ENCODE measurements around the gene KLF16.

The KLF16 gene

DNA sequence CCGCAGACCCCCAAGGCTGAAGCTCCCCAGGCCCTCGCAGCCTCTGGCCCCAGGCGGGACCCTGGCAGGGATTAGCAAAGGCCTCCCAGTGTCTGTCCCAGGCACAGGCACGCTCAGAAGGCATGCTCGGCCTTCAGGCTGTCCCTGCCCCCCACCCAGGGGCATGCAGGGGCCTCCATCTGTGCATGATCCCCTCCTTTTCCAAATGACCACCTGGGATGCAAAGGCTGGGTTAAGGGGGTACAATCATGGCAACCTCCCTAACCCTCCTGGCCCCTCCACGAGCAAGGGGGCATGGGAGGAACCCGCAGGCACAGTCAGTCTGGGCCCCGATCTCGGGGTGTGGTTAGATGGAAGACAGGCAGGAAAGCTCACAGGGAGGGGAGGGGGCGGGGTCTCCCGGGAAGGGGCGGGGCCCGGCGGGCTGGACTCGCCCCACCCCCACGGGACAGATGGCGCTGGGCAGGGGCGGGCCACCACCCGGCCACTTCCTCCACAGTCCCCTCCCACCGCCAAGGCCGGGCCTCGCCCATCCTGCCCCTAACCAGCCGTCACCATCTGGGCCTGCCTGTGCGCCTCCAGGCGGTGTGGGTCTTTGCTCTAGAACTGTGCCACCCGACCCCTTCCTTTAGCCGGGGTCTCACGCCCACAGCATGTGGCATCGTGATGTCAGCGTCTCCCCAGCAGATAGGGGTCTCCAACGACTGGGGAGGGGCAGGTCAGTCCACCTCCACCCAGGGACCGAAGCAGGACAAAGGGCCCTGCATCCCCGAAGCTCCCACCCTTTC lies 8.1 kb downstream of the KLF16 start:
- TF ChIP-seq, protein P1, sequence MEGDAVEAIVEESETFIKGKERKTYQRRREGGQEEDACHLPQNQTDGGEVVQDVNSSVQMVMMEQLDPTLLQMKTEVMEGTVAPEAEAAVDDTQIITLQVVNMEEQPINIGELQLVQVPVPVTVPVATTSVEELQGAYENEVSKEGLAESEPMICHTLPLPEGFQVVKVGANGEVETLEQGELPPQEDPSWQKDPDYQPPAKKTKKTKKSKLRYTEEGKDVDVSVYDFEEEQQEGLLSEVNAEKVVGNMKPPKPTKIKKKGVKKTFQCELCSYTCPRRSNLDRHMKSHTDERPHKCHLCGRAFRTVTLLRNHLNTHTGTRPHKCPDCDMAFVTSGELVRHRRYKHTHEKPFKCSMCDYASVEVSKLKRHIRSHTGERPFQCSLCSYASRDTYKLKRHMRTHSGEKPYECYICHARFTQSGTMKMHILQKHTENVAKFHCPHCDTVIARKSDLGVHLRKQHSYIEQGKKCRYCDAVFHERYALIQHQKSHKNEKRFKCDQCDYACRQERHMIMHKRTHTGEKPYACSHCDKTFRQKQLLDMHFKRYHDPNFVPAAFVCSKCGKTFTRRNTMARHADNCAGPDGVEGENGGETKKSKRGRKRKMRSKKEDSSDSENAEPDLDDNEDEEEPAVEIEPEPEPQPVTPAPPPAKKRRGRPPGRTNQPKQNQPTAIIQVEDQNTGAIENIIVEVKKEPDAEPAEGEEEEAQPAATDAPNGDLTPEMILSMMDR (IDR thresholded peaks at IDR 0.05; ENCODE audit: low read length, missing control alignments) = no peak
- peak overlapping the region; percentile 25 for H3K4me3 ChIP-seq (replicated peaks; ENCODE audit: low read depth, low read length)
- DNase-seq (ENCODE audit: low read depth) = peak; percentile 85

DNA sequence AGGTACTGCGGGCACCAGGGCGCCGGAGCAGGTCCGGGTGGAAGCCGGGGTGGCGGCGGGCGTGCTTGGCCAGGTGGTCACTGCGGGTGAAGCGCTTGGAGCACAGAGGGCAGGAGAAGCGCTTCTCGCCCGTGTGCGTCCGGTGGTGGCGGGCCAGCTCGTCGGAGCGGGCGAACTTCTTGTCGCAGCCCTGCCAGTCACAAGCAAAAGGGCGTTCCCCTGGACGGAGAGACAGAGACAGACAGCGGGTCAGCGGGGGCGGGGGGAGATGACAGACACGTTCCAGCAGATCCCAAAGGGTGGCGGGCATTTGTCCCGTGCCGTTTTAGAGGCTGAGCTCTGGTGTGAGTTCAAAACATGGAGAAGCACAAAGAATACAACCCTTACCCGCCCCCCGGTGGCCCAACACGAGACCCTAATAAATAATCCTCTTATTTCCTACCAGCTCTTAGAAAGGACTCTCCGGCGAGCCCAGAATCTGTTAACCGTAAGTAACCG lies 8.8 kb downstream of the KLF16 start:
- TF ChIP-seq, protein P1 (IDR thresholded peaks at IDR 0.05; ENCODE audit: low read length, missing control alignments) = no peak
- no peak overlapping the region for H3K4me3 ChIP-seq (replicated peaks; ENCODE audit: low read depth, low read length)
- no peak for DNase-seq (ENCODE audit: low read depth)

DNA sequence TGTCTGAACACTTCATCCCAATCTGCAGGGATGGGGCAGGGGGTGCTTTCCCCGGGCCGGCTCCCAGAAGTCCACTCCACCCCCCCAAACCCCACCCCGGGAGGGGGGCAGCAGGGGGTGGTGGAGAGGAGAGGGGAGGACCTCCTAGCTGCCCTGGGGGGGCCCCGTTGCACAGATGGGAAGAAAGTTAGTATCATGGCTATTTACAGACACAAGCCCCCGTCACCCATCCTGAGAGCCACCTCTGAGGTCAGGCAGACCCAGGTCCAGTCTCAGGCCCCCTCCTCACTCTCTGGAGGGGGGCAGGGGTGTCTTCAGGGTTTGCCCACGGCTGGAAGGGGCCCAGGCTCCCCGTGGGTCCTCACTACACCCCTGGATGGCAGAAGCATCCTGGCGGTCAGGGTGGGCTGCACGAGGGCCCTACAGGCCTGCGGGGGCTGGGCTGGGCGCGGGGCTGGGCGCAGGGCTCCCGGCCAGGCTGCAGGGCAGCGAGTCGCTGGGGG lies 9.3 kb downstream of the KLF16 start:
- TF ChIP-seq, protein P1 (IDR thresholded peaks at IDR 0.05; ENCODE audit: low read length, missing control alignments) = no peak
- no peak overlapping the region for H3K4me3 ChIP-seq (replicated peaks; ENCODE audit: low read depth, low read length)
- no peak for DNase-seq (ENCODE audit: low read depth)

DNA sequence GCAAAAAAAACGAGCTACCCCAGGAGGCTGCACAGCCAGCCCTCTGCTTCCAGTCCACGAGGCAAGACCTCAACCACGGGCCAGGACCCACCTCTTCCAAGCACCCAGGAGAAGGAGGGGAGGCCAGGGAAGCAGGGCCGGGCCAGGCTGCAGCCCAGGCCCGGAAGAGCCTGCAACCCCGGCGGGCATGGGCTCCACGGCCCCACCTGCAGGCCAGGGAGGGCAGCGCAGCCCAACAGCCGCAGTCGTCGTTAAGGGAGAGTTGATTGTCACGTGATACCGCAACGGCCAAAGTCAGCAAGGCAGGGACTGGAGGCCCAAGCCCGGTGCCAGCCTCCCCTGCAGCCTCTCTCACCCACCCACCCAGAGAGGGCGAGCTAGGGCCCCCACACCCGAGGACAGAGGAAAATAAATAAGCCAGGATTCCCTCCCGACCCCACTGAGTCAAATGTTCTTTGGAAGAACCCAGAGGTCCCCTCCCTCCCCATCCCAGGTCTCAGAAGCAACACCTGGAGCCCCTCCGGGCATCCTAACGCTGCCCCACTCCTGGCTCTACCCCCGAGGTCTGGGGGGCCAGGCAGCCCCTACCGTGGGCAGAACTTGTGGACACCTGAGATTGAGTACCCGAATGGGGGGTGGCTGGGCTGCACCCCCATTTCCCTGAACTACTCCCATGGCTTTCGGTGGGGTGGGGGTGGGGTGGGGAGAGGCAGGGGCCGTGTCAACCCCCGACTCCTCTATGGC lies 9.9 kb downstream of the KLF16 start:
- peak; percentile 79 for DNase-seq (ENCODE audit: low read depth)
- no peak overlapping the region for H3K4me3 ChIP-seq (replicated peaks; ENCODE audit: low read depth, low read length)
- TF ChIP-seq, protein P1 (IDR thresholded peaks at IDR 0.05; ENCODE audit: low read length, missing control alignments) = peak; percentile 76

DNA sequence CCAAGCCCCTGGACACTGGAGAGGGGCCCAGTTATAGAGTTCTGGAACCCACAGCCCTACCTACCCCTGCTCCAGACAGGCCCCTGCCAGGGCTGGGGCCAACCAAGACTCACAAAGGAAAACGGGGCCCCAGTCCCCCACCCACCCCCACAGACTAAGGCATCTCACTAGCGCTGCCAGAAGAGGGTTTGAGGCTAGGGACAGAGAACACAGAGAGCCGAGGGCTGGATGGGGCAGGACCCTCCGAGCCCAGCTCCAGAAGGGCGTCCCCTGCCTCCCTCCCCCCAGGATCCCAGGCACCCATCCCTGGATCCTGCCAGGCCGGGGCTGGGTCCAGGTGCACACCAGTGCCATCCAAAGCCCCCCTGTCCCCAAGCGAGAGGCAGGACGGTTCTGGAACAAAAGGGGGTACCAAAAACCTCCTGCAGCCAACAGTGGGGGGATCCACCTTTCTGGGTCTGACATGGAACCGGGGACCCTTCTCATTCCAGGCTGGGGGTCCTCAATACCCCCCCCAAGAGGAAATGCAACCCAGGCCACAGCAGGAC lies 10.7 kb downstream of the KLF16 start:
- DNase-seq (ENCODE audit: low read depth) = no peak
- TF ChIP-seq, protein P1 (IDR thresholded peaks at IDR 0.05; ENCODE audit: low read length, missing control alignments) = no peak
- no peak overlapping the region for H3K4me3 ChIP-seq (replicated peaks; ENCODE audit: low read depth, low read length)

DNA sequence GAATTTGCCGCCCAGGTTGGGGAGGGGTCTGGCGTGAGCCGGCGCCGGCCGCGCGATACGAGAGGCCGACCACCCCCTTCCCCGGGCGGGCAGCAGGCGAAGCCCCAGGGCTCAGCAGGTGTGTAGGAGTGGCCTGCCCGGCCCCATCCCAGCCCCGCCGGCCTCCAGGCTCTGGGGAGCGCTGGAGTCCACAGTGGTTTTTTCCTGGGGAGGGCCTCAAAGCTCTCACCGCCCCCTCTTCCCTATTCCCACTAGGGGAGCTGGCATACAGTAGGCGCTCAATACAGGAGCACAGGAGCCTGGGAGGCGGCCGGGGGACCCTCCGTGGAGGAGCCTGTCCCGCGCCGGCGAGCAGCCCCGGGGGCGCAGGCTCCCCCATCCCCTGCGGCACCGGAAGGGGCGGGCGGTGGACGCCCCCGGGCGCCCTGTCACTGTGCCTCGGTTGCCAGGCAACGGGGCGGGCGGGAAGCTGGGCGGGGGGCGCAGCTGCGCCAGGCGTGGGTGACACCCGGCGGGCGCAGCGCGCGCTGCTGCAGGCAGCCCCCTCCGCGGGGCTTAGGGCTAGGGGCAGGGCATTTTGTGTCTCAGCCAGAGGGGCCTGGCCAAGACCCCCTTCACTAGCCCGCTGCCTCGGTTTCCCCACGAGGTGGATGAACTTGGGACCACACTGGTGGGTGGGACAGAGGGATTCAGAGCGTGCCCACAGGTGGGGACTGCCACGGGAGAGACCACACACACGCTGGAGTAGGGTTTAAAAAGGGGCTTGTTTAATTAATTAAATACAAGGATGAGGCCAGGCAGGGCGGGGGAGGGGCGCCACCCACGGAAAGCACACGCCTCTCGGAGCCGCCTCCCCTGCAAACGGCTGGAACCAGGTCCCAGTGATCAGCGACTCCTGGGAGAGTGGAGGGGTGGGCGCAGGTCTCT lies 11.5 kb downstream of the KLF16 start:
- TF ChIP-seq, protein P1 (IDR thresholded peaks at IDR 0.05; ENCODE audit: low read length, missing control alignments) = no peak
- H3K4me3 ChIP-seq (replicated peaks; ENCODE audit: low read depth, low read length) = no peak overlapping the region
- no peak for DNase-seq (ENCODE audit: low read depth)

All from fibroblast of pulmonary artery (primary cell).